Brain microvascular endothelial cell (primary cell): ENCODE data around the gene INTS4.
"Not testable (repeated sequence)": the region's sequence is repeated elsewhere in the genome, so short reads cannot be mapped to it uniquely, and the experiment has no call there.

Experiments used
- DNase-seq: peaks from one replicate; pipeline ENCODE4 v3.0.0-alpha.2; 2020
- H3K27ac ChIP-seq: fragments of 250-450 bp; sonication (Bioruptor Pico); 2 replicates; pipeline ENCODE4 v1.5.1; 2020; ENCODE audit warnings: mild to moderate bottlenecking, moderate library complexity
- H3K27me3 ChIP-seq: fragments of 250-450 bp; sonication (Bioruptor Pico); replicated peaks from 2 replicates; pipeline ENCODE4 v1.5.1; 2020; ENCODE audit warnings: mild to moderate bottlenecking
- H3K36me3 ChIP-seq: fragments of 250-450 bp; sonication (Bioruptor Pico); replicated peaks from 2 replicates; pipeline ENCODE4 v1.5.1; 2020; ENCODE audit warnings: mild to moderate bottlenecking
- H3K4me3 ChIP-seq: 2 replicates; pipeline ENCODE4 v1.5.1; 2011; ENCODE audit warnings: low read depth, mild to moderate bottlenecking, control low read depth, low read length, moderate library complexity
- in situ Hi-C: cut with HindIII; loops from 2 replicates; pipeline ENCODE4 v1.10.0; 2017; ENCODE audit warnings: low sequenced_read_pairs, low pct_ligation_motif_present
- TF ChIP-seq, protein P1 (sequence below): IDR thresholded peaks from 2 replicates; pipeline ENCODE4 v1.5.1; 2011; ENCODE audit warnings: low read depth, mild to moderate bottlenecking, moderate library complexity, low read length, control low read depth, inconsistent platforms; ENCODE audit errors: missing control alignments

INTS4 gene

DNA sequence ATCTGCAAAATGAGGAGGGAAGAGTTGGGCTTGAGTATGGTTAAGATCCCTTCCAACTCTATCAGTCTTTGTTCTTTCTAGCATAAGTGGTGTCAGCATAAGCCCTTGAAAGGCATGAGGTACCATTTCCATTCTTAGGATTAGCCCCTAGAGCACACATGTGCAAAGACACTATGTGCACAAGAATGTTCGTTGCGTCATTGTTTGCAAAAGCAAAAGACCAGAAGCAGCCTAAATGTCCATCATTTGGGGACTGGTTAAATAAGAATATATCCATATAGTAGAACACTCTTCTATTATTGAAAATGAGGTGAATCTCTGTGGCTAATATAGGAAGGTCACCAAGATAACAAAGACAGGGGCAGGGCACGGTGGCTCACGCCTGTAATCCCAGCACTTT, 38.6 kb upstream of the INTS4 start:
- in situ Hi-C loops, result no loop called here
- Histone ChIP-seq H3K4me3 (no peak overlapping the region), H3K27ac (no peak overlapping the region), H3K36me3 (no peaks in the 10 kb centered on the region), H3K27me3 (no peaks in the 10 kb centered on the region)
- no peak for DNase-seq
- TF ChIP-seq, protein P1, sequence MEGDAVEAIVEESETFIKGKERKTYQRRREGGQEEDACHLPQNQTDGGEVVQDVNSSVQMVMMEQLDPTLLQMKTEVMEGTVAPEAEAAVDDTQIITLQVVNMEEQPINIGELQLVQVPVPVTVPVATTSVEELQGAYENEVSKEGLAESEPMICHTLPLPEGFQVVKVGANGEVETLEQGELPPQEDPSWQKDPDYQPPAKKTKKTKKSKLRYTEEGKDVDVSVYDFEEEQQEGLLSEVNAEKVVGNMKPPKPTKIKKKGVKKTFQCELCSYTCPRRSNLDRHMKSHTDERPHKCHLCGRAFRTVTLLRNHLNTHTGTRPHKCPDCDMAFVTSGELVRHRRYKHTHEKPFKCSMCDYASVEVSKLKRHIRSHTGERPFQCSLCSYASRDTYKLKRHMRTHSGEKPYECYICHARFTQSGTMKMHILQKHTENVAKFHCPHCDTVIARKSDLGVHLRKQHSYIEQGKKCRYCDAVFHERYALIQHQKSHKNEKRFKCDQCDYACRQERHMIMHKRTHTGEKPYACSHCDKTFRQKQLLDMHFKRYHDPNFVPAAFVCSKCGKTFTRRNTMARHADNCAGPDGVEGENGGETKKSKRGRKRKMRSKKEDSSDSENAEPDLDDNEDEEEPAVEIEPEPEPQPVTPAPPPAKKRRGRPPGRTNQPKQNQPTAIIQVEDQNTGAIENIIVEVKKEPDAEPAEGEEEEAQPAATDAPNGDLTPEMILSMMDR, result no peak

DNA sequence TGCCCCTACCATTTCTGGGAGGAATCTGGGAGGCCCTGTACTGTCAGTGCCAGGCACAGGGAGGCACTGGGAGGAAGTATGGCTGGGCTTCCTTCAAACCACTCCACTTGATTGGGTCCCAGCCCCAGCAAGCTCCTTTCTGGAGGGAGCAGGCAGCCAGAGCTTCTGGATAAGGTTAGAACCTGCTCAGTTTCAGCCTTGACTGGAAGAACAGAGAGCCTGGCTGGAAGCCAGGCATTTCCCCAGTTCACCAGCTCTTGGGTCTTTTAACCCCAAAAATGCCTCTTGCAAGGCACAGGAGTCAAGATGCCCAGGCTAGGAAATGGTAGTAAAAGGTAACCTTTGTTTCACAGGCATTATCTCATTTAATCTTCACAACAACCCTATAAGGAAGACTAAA, 37.6 kb upstream of the INTS4 start:
- H3K36me3 ChIP-seq, result no peaks in the 10 kb centered on the region
- H3K27ac ChIP-seq, result no peak overlapping the region
- no peak overlapping the region for H3K4me3 ChIP-seq
- H3K27me3 ChIP-seq, result no peaks in the 10 kb centered on the region
- DNase-seq, result no peak
- in situ Hi-C loops, result no loop called here
- TF ChIP-seq, protein P1, result no peak

DNA sequence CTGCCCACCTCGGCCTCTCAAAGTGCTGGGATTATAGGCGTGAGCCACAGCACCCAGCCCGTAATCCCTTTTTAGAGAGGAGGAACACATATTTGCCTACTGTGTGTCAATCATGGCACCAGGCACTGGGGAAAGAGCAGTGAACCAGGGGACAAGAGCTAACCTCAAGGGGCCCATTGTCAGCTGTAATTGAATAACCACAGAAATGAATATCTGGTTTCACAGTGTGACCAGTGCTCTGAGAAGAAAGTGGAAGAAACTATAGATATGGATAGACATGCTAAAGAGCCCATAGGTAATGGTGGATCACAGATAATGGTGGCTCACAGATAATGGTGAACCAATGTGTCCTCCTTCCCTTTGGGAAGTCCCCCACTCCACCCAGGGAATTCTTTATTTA, 37.2 kb upstream of the INTS4 start:
- TF ChIP-seq, protein P1, result no peak
- in situ Hi-C loops, result no loop called here
- H3K27me3 ChIP-seq, result no peaks in the 10 kb centered on the region
- no peak overlapping the region for H3K4me3 ChIP-seq
- no peaks in the 10 kb centered on the region for H3K36me3 ChIP-seq
- no peak overlapping the region for H3K27ac ChIP-seq
- DNase-seq, result no peak

DNA sequence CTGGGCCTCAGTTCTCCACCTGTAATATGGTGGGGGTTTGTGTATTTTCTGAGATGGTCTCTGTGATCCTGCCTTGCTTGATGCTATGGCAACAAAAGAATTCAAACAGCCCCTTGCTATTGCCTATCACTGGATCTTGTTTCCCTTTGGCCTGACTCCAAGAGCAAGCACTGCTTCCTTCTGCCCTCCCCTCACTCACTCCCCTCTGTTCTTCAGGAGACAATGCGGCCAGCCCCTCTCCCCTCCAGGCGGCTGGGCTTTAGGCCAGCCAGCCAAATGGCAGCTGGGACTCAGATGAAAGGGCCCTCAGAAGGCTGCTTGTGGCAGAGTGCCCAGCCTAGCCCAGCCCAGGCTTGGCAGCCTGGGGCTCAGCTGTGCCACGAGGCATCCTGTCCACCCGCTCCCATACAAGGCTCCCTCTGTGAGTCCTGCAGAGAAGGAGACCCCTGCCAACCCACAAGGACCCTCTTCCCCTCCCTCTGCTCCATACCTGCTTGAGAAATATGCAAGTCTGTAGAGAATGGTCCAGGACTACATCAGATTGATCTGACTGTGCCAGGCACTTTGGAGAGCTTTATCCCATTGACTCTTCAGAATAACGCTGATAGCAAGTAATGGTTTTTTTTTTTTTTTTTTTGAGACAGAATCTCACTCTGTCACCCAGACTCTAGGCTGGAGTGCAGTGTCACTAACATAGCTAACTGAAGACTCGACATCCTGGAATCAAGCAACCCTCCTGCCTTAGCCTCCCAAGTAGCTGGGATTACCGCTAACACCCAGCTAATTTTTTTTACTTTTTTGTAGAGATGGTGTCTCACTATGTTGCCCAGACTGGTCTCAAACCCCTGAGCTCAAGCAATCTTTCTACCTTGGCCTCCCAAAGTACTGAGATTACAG, 36.2 kb upstream of the INTS4 start:
- TF ChIP-seq, protein P1, result no peak
- in situ Hi-C loops, result no loop called here
- H3K27ac ChIP-seq, result no peak overlapping the region
- H3K27me3 ChIP-seq, result no peaks in the 10 kb centered on the region
- no peak overlapping the region for H3K4me3 ChIP-seq
- no peaks in the 10 kb centered on the region for H3K36me3 ChIP-seq
- DNase-seq, result peak; percentile 23

DNA sequence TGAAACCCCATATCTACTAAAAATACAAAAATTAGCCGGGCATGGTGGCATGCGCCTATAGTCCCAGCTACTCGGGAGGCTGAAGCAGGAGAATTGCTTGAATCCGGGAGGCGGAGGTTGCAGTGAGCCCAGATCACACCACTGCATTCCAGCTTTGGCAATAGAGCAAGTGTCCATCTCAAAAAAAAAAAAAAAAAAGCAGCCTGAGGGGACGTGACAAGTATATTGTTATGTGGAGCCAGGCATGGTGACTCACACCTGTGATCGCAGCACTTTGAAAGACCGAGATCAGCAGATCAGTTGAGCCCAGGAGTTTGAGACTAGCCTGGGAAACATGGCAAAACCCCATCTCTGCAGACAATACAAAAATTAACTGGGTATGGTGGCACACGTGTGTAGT, 34.0 kb upstream of the INTS4 start:
- H3K27ac ChIP-seq, H3K4me3 ChIP-seq, H3K36me3 ChIP-seq, in situ Hi-C loops, DNase-seq, H3K27me3 ChIP-seq: not testable (repeated sequence)

DNA sequence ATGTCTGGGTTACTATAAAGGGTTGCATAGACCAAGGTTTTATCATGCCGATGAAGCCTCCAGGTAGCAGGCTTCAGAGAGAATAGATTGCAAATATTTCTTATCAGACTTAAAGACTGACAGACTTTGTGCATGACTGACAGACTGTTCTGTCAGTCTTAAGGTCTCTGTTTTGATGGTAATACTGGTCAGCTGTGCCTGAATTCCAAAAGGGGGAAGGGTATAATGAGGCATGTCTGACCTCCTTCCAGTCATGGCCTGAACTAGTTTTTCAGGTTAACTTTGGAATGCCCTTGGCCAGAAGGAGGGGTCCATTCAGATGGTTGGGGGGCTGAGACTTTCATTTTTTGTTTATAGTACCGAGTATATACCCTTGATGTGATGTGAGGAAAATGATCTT, 33.3 kb upstream of the INTS4 start:
- no peak for DNase-seq
- TF ChIP-seq, protein P1, result no peak
- Histone ChIP-seq H3K36me3 (no peaks in the 10 kb centered on the region), H3K4me3 (no peak overlapping the region), H3K27me3 (no peaks in the 10 kb centered on the region), H3K27ac (no peak overlapping the region)
- in situ Hi-C loops, result no loop called here
